ENCODE results near the gene PAPOLA.
"Not testable (repeated sequence)": the region's sequence is repeated elsewhere in the genome, so short reads cannot be mapped to it uniquely, and the experiment has no call there.

The PAPOLA gene

DNA sequence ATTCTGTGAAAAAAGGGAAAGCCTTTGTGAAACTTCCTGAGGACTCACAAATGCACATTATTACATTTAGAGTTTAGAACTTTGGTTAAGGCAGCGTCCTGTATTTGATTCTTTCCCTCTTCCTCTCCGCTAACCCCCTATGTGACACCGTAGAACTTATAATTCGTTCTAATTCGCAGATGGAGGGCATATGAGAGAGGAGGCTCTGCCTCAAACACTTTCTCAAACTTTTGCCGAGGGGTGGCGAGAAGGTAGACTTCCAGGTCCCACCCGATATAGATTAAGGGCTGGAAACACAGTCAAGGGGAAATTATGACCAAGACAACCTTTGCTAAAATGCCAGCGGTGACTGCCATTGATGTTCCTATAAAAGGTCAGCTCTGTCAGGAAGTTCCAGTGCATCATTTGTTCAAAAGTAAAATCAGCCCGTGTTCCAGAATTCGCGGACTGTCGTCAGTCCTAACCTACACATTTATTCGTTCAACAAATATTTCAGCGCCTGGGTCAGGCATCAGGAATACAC is 904 bp upstream of the PAPOLA start:
- peak overlapping the region; percentile 96 for H3K4me3 ChIP-seq (ENCODE audit: low read length)
- no peak for DNase-seq (ENCODE audit: low read depth)

GRCh38 chr14:96502621-96503305 is 581 bp downstream of the PAPOLA start:
- TF ChIP-seq, protein P1, sequence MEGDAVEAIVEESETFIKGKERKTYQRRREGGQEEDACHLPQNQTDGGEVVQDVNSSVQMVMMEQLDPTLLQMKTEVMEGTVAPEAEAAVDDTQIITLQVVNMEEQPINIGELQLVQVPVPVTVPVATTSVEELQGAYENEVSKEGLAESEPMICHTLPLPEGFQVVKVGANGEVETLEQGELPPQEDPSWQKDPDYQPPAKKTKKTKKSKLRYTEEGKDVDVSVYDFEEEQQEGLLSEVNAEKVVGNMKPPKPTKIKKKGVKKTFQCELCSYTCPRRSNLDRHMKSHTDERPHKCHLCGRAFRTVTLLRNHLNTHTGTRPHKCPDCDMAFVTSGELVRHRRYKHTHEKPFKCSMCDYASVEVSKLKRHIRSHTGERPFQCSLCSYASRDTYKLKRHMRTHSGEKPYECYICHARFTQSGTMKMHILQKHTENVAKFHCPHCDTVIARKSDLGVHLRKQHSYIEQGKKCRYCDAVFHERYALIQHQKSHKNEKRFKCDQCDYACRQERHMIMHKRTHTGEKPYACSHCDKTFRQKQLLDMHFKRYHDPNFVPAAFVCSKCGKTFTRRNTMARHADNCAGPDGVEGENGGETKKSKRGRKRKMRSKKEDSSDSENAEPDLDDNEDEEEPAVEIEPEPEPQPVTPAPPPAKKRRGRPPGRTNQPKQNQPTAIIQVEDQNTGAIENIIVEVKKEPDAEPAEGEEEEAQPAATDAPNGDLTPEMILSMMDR (IDR thresholded peaks at IDR 0.05; ENCODE audit: insufficient read depth, low read depth, low read length, missing control alignments) = no peak
- peak; percentile 34 for DNase-seq (ENCODE audit: low read depth)
- peak overlapping the region; percentile 96 for H3K4me3 ChIP-seq (ENCODE audit: low read length)

More for the DNA sequence above, 904 bp upstream of the PAPOLA start:
- TF ChIP-seq, protein P1 (IDR thresholded peaks at IDR 0.05; ENCODE audit: insufficient read depth, low read depth, low read length, missing control alignments) = no peak

GRCh38 chr14:96503306-96503679 is 1.1 kb downstream of the PAPOLA start:
- DNase-seq (ENCODE audit: low read depth) = no peak
- peak overlapping the region; percentile 96 for H3K4me3 ChIP-seq (ENCODE audit: low read length)
- TF ChIP-seq, protein P1 (IDR thresholded peaks at IDR 0.05; ENCODE audit: insufficient read depth, low read depth, low read length, missing control alignments) = no peak

GRCh38 chr14:96504353-96504752 is 2.2 kb downstream of the PAPOLA start:
- not testable (repeated sequence) for DNase-seq (ENCODE audit: low read depth); H3K4me3 ChIP-seq (ENCODE audit: low read length)

GRCh38 chr14:96507723-96508122 is 5.5 kb downstream of the PAPOLA start:
- H3K4me3 ChIP-seq (ENCODE audit: low read length) = no peak overlapping the region
- TF ChIP-seq, protein P1 (IDR thresholded peaks at IDR 0.05; ENCODE audit: insufficient read depth, low read depth, low read length, missing control alignments) = no peak
- DNase-seq (ENCODE audit: low read depth) = no peak

GRCh38 chr14:96508900-96509299 is 6.7 kb downstream of the PAPOLA start:
- TF ChIP-seq, protein P1 (IDR thresholded peaks at IDR 0.05; ENCODE audit: insufficient read depth, low read depth, low read length, missing control alignments) = no peak
- no peak overlapping the region for H3K4me3 ChIP-seq (ENCODE audit: low read length)
- no peak for DNase-seq (ENCODE audit: low read depth)

DNA sequence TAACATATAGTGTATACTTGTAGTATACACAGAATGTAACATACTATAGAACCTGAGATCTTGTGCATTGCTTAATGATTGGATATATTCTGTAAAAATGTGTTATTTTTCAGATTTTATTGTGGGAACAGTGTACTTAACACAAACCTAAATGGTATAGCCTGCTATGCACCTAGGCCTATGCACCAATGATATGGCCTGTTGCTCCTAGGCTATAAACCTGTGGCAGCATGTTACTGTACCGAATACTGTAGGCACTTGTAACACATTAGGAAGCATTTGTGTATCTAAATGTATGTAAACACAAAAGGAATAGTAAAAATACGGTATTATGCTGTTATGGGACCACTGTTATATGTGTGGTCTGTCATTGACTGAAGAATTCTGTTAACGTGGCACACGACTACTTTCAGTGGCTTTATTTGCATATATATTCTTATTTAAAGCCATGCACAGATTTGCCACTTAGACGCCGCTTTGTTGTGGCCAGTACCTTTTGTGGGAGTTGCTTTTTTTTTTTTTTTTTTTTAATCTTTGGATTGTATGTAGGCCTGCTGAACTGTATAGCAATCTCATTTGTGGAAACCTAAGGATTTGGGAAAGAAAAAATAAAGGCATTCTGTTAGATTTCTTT is 7.4 kb downstream of the PAPOLA start:
- TF ChIP-seq, protein P1 (IDR thresholded peaks at IDR 0.05; ENCODE audit: insufficient read depth, low read depth, low read length, missing control alignments) = no peak
- no peak for DNase-seq (ENCODE audit: low read depth)

More for the DNA sequence above, 7.4 kb downstream of the PAPOLA start:
- no peak overlapping the region for H3K4me3 ChIP-seq (ENCODE audit: low read length)
